BLaER1 (cell line): ENCODE measurements around the gene HCST.

Source experiments
- H3K27ac ChIP-seq: shearing (Covaris generic); formaldehyde crosslinking; 2 replicates; pipeline ENCODE4 v1.8.1; 2022
- H3K27me3 ChIP-seq: shearing (Covaris generic); formaldehyde crosslinking; 2 replicates; pipeline ENCODE4 v1.8.1; 2022
- H3K36me3 ChIP-seq: shearing (Covaris generic); formaldehyde crosslinking; 2 replicates; pipeline ENCODE4 v1.8.1; 2022
- H3K4me1 ChIP-seq: shearing (Covaris generic); formaldehyde crosslinking; 2 replicates; pipeline ENCODE4 v1.8.1; 2022
- H3K4me2 ChIP-seq: shearing (Covaris generic); formaldehyde crosslinking; 2 replicates; pipeline ENCODE4 v1.8.1; 2022
- H3K4me3 ChIP-seq: shearing (Covaris generic); formaldehyde crosslinking; 2 replicates; pipeline ENCODE4 v1.8.1; 2022
- H3K9ac ChIP-seq: shearing (Covaris generic); formaldehyde crosslinking; 2 replicates; pipeline ENCODE4 v1.8.1; 2022
- H3K9me3 ChIP-seq: shearing (Covaris generic); formaldehyde crosslinking; 2 replicates; pipeline ENCODE4 v1.8.1; 2022
- H4K20me1 ChIP-seq: shearing (Covaris generic); formaldehyde crosslinking; 2 replicates; pipeline ENCODE4 v1.8.1; 2022
- Cebpa-rat ChIP-seq: shearing (Covaris generic); IDR thresholded peaks from 2 replicates; pipeline ENCODE4 v1.8.1; 2022

Gene HCST

DNA sequence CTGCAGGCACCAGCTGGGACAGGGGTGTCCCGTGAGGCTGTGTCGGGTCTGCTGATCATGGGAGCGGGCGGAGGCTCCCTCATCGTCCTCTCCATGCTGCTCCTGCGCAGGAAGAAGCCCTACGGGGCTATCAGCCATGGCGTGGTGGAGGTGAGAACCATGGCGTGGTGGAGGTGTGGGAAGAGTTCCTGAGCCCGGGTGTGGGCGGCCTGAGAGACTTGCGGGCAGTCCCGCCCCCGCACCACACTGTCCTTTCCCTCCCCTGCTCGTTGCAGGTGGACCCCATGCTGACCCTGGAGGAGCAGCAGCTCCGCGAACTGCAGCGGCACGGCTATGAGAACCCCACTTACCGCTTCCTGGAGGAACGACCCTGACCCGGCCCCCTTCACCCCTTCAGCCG, 23.3 kb upstream of the HCST start:
- no peak overlapping the region for H3K4me3 ChIP-seq
- TF ChIP-seq Cebpa-rat: no peak
- no peak overlapping the region for H3K4me2 ChIP-seq

GRCh38 chr19:35879770-35880317, 22.5 kb upstream of the HCST start:
- H3K9ac ChIP-seq: no peak overlapping the region
- H3K4me3 ChIP-seq: no peak overlapping the region
- no peak overlapping the region for H3K27ac ChIP-seq
- no peaks in the 10 kb centered on the region for H3K36me3 ChIP-seq
- H3K27me3 ChIP-seq: peaks cover 40% of the 10 kb centered on the region
- no peak for TF ChIP-seq Cebpa-rat
- H3K9me3 ChIP-seq: no peaks in the 10 kb centered on the region
- peaks cover 30% of the 10 kb centered on the region; the same call in 1 of the 2 replicates for H4K20me1 ChIP-seq
- H3K4me2 ChIP-seq: peak overlapping the region; percentile 12; the same call in 1 of the 2 replicates
- peaks cover 10% of the 10 kb centered on the region for H3K4me1 ChIP-seq

More for the DNA sequence above, 23.3 kb upstream of the HCST start:
- no peaks in the 10 kb centered on the region for H3K36me3 ChIP-seq
- H4K20me1 ChIP-seq: peaks cover 30% of the 10 kb centered on the region; the same call in 1 of the 2 replicates
- H3K9me3 ChIP-seq: no peaks in the 10 kb centered on the region
- H3K9ac ChIP-seq: no peak overlapping the region
- no peak overlapping the region for H3K27ac ChIP-seq
- H3K4me1 ChIP-seq: peaks cover 10% of the 10 kb centered on the region
- H3K27me3 ChIP-seq: peaks cover 40% of the 10 kb centered on the region

- Histone ChIP-seq H3K9me3 (no peaks in the 10 kb centered on the region), H3K9ac (no peak overlapping the region), H4K20me1 (peaks cover 24% of the 10 kb centered on the region; the same call in 1 of the 2 replicates), H3K4me2 (peak overlapping the region; percentile 27), H3K36me3 (peaks cover 9% of the 10 kb centered on the region), H3K4me1 (peaks cover 10% of the 10 kb centered on the region), H3K27me3 (peaks cover 32% of the 10 kb centered on the region), H3K4me3 (no peak overlapping the region), H3K27ac (no peak overlapping the region)
- TF ChIP-seq Cebpa-rat: no peak
Observed at GRCh38 chr19:35882114-35882832, 20.1 kb upstream of the HCST start.

GRCh38 chr19:35883882-35884281, 18.4 kb upstream of the HCST start:
- Histone ChIP-seq H3K4me1 (peaks cover 10% of the 10 kb centered on the region), H3K9me3 (no peaks in the 10 kb centered on the region), H3K4me2 (no peak overlapping the region), H3K27me3 (peaks cover 16% of the 10 kb centered on the region), H3K9ac (no peak overlapping the region), H3K36me3 (peaks cover 26% of the 10 kb centered on the region), H3K4me3 (no peak overlapping the region), H3K27ac (no peak overlapping the region), H4K20me1 (peaks cover 16% of the 10 kb centered on the region; the same call in 1 of the 2 replicates)
- no peak for TF ChIP-seq Cebpa-rat

DNA sequence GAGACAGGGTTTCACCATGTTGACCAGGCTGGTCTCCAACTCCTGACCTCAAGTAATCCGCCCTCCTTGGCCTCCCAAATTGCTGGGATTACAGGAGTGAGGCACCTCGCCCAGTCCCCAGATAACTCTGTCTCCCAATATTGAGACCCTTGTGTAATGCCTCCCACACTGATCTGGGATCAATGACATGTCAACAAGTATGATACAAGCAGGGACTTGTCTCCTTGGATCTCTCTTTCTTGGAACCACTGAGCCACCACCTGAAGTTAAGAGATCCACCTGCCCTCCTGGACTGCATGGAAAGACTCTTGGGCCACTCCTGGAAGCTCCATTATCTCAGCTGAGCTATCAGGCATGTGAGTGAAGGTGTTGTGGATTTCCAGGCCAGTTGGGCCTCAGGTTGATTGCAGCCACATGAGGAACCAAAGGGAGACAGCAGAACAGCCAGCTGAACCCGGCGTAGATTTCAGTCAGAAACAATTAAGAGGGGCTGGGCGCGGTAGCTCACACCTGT, 17.0 kb upstream of the HCST start:
- no peak overlapping the region for H3K9ac ChIP-seq

GRCh38 chr19:35885904-35886303, 16.4 kb upstream of the HCST start:
- Histone ChIP-seq H3K27me3 (0 out of 2 replicates have a peak, but pooled peaks cover under 1% of the 10 kb centered on the region), H3K4me2 (no peak overlapping the region), H3K36me3 (peaks cover 46% of the 10 kb centered on the region), H3K9ac (no peak overlapping the region), H3K9me3 (no peaks in the 10 kb centered on the region), H3K27ac (no peak overlapping the region), H4K20me1 (peaks cover 7% of the 10 kb centered on the region; the same call in 1 of the 2 replicates), H3K4me1 (peaks cover 6% of the 10 kb centered on the region), H3K4me3 (no peak overlapping the region)
- TF ChIP-seq Cebpa-rat: no peak

More for the DNA sequence above, 17.0 kb upstream of the HCST start:
- no peak overlapping the region for H3K4me3 ChIP-seq
- H3K4me1 ChIP-seq: peaks cover 6% of the 10 kb centered on the region
- H3K27ac ChIP-seq: no peak overlapping the region
- no peak for TF ChIP-seq Cebpa-rat
- H3K9me3 ChIP-seq: no peaks in the 10 kb centered on the region
- no peak overlapping the region for H3K4me2 ChIP-seq
- peaks cover 40% of the 10 kb centered on the region for H3K36me3 ChIP-seq
- H4K20me1 ChIP-seq: peaks cover 13% of the 10 kb centered on the region; the same call in 1 of the 2 replicates
- peaks cover 3% of the 10 kb centered on the region; the same call in 1 of the 2 replicates for H3K27me3 ChIP-seq

- no peaks in the 10 kb centered on the region for H3K27me3 ChIP-seq
- no peak overlapping the region for H3K4me3 ChIP-seq
- no peaks in the 10 kb centered on the region for H3K9me3 ChIP-seq
- H3K4me1 ChIP-seq: peaks cover 5% of the 10 kb centered on the region
- H3K36me3 ChIP-seq: peaks cover 53% of the 10 kb centered on the region
- H4K20me1 ChIP-seq: 0 out of 2 replicates have a peak, but pooled peaks cover 7% of the 10 kb centered on the region
- TF ChIP-seq Cebpa-rat: no peak
- H3K27ac ChIP-seq: no peak overlapping the region
- H3K4me2 ChIP-seq: no peak overlapping the region
- H3K9ac ChIP-seq: no peak overlapping the region
Observed at GRCh38 chr19:35887197-35887596, 15.1 kb upstream of the HCST start.

DNA sequence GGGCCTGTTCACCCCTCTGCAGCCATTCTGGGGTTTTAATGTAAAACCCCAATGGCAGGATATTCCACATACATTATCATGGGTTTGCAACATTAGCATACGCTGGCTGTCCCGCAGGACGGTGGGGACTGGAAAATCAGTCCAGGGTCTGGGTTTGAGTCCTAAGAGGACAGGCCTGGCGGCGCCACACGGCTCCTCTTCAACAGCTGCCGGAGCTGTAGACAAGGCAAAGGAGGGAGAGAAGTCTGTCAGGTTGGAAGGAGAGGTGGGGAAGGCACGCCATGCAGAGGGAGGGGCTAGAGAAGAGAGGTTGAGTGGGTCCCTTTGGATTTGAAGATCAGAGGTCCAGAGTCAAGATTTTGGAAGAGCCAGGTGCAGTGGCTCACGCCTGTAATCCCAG, 13.9 kb upstream of the HCST start:
- no peak overlapping the region for H3K4me2 ChIP-seq
- no peak for TF ChIP-seq Cebpa-rat
- no peaks in the 10 kb centered on the region for H3K4me1 ChIP-seq
- H3K9ac ChIP-seq: no peak overlapping the region
- no peaks in the 10 kb centered on the region for H3K27me3 ChIP-seq
- H3K4me3 ChIP-seq: no peak overlapping the region
- no peak overlapping the region for H3K27ac ChIP-seq
- H3K36me3 ChIP-seq: peaks cover 65% of the 10 kb centered on the region
- no peaks in the 10 kb centered on the region for H3K9me3 ChIP-seq
- 0 out of 2 replicates have a peak, but pooled peaks cover 7% of the 10 kb centered on the region for H4K20me1 ChIP-seq

DNA sequence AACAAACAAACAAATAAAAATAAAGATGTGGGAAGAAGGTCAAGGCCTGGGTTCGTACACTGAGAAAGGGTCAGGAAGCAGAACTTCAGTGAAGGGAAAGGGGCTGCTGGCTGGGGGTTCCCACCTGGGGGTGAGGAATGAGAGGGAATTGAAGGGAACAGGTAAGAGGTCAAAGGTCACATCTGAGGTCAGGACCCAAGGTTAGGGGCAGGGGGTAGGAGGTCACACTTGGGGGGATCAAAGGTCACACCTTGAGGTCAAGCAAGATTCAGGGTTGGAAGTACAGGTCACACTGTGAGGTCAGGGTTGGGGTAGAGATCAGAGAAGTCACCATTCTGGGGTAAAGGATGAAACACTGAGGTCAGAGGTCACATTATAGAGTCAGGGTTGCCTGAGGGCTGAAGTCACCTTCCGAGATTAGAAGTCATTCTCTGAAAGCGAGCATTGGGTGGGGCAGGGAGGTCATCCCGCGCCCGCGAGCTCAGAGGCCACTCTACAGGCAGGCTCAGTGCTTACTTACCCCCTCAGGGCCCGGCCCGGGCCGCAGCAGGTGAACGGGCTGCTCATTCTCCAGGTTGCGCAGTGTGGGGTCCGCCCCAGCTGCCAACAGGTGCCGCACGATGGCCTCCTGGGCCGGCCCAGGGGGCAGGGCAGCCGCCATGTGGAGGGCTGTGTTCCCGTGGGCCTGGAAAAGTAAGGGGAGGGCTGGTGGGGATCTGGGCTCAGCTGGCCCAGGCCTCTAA, 12.8 kb upstream of the HCST start:
- no peak overlapping the region for H3K27ac ChIP-seq
- H4K20me1 ChIP-seq: 0 out of 2 replicates have a peak, but pooled peaks cover 7% of the 10 kb centered on the region
- no peak overlapping the region for H3K4me3 ChIP-seq
- TF ChIP-seq Cebpa-rat: no peak
- H3K9me3 ChIP-seq: no peaks in the 10 kb centered on the region
- no peak overlapping the region for H3K9ac ChIP-seq
- H3K4me2 ChIP-seq: no peak overlapping the region
- H3K4me1 ChIP-seq: no peaks in the 10 kb centered on the region
- H3K27me3 ChIP-seq: no peaks in the 10 kb centered on the region
- H3K36me3 ChIP-seq: peaks cover 76% of the 10 kb centered on the region
